ENCODE data around the gene PRPF19. TPM values are rescaled to one million over a fixed set of nuclear protein-coding genes. Genes with fewer than 3 reads are reported as not detected.

PRPF19 gene
- total and polyA plus RNA-seq, 2 of the 13 experiments (the other 11 are each of a cell fraction or from before 2014, with no cell fraction given) = 27.4 to 91.1 TPM

GRCh38 chr11:60924110-60924905 lies 17.9 kb upstream of the PRPF19 start, which contains the start of gene TMEM132A (continued):
- TF ChIP-seq, protein P1, sequence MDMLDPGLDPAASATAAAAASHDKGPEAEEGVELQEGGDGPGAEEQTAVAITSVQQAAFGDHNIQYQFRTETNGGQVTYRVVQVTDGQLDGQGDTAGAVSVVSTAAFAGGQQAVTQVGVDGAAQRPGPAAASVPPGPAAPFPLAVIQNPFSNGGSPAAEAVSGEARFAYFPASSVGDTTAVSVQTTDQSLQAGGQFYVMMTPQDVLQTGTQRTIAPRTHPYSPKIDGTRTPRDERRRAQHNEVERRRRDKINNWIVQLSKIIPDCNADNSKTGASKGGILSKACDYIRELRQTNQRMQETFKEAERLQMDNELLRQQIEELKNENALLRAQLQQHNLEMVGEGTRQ (IDR thresholded peaks at IDR 0.05; ENCODE audit: low read depth, low read length) = no peak
- TF ChIP-seq, protein P1 (CRISPR knock-in tag; IDR thresholded peaks at IDR 0.05; ENCODE audit: borderline replicate concordance) = 0 out of 2 replicates have a peak, but pooled peaks have one; percentile 32
- TF ChIP-seq HNRNPK (IDR thresholded peaks at IDR 0.05; ENCODE audit: low read depth, low read length, poor library complexity, severe bottlenecking) (no peak), ZNF24 (IDR thresholded peaks at IDR 0.05) (no peak), SATB2 (CRISPR knock-in tag; IDR thresholded peaks at IDR 0.05) (no peak), YEATS2 (CRISPR knock-in tag; IDR thresholded peaks at IDR 0.05; ENCODE audit: borderline replicate concordance) (peak; percentile 71), ZNF121 (CRISPR knock-in tag; IDR thresholded peaks at IDR 0.05) (no peak), CEBPB (IDR thresholded peaks at IDR 0.05; ENCODE audit: borderline replicate concordance, low read depth, low read length) (no peak), SNAPC2 (CRISPR knock-in tag; IDR thresholded peaks at IDR 0.05) (no peak), CCAR2 (optimal IDR thresholded peaks at IDR 0.05; ENCODE audit: low read depth, low read length) (no peak), ZNF567 (CRISPR knock-in tag; IDR thresholded peaks at IDR 0.05; ENCODE audit: borderline replicate concordance) (no peak), ZNF562 (CRISPR knock-in tag; IDR thresholded peaks at IDR 0.05; ENCODE audit: borderline replicate concordance) (no peak), ZNF883 (CRISPR knock-in tag; IDR thresholded peaks at IDR 0.05; ENCODE audit: not compliant biosample characterization) (peak; percentile 91), AGO2 (optimal IDR thresholded peaks at IDR 0.05; ENCODE audit: low read depth, low read length) (no peak), IKZF1 (IDR thresholded peaks at IDR 0.05) (no peak), NKX3-1 (CRISPR knock-in tag; IDR thresholded peaks at IDR 0.05) (no peak), UBTF (CRISPR knock-in tag; IDR thresholded peaks at IDR 0.05) (no peak), FOXC1 (CRISPR knock-in tag; IDR thresholded peaks at IDR 0.05; ENCODE audit: borderline replicate concordance) (no peak), TARDBP (CRISPR knock-in tag; IDR thresholded peaks at IDR 0.05) (peak; percentile 59; the same call in 1 of the 2 replicates), ZNF878 (CRISPR knock-in tag; IDR thresholded peaks at IDR 0.05) (no peak), ETS1 (CRISPR knock-in tag; IDR thresholded peaks at IDR 0.05) (0 out of 2 replicates have a peak, but pooled peaks have one; percentile 15), ELF3 (CRISPR knock-in tag; IDR thresholded peaks at IDR 0.05) (0 out of 2 replicates have a peak, but pooled peaks have one; percentile 13)
- TF ChIP-seq, protein P2, sequence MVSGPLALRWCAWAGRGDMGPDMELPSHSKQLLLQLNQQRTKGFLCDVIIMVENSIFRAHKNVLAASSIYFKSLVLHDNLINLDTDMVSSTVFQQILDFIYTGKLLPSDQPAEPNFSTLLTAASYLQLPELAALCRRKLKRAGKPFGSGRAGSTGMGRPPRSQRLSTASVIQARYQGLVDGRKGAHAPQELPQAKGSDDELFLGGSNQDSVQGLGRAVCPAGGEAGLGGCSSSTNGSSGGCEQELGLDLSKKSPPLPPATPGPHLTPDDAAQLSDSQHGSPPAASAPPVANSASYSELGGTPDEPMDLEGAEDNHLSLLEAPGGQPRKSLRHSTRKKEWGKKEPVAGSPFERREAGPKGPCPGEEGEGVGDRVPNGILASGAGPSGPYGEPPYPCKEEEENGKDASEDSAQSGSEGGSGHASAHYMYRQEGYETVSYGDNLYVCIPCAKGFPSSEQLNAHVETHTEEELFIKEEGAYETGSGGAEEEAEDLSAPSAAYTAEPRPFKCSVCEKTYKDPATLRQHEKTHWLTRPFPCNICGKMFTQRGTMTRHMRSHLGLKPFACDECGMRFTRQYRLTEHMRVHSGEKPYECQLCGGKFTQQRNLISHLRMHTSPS (CRISPR knock-in tag; IDR thresholded peaks at IDR 0.05; ENCODE audit: low read depth) = no peak

Measured in HepG2 (cell line).